Gastrocnemius medialis (tissue), 4 donors: ENCODE results near the gene ZFP36L2.

ENCODE experiments used
- CTCF ChIP-seq, 5 experiments: fragments of 450-650 bp in 3 of 5; fragments of 200-600 bp in 2 of 5; sonication (generic) in 2 of 5; IDR thresholded peaks in 4 of 5; conservative IDR thresholded peaks in 1 of 5; 1 replicate in 4 of 5; 2 replicates in 1 of 5; pipeline ENCODE4 v1.5.1; 2016 to 2019; ENCODE audit warnings: antibody characterized with exemption in 5 of 5, mild to moderate bottlenecking in 3 of 5, moderate library complexity in 3 of 5
- POLR2A ChIP-seq, 2 donors: fragments of 450-650 bp; IDR thresholded peaks; one replicate each; pipeline ENCODE4 v1.6.1; 2017; ENCODE audit warnings: antibody characterized with exemption in 2 of 2, mild to moderate bottlenecking in 2 of 2, moderate library complexity in 2 of 2

- no peak for TF ChIP-seq CTCF (IDR thresholded peaks at IDR 0.05 in 4 of 5, conservative IDR thresholded peaks at IDR 0.05 in 1 of 5)
- TF ChIP-seq POLR2A (IDR thresholded peaks at IDR 0.05), result no peak
Measured at GRCh38 chr2:43274721-43275120, 48.3 kb upstream of the ZFP36L2 start.
